ENCODE results near the gene MX2.

MX2 gene

GRCh38 chr21:41365377-41366107, 3.7 kb downstream of the MX2 start:
- DNase-seq (ENCODE audit: low read depth) = no peak

- DNase-seq (ENCODE audit: low read depth) = no peak
Measured at GRCh38 chr21:41366522-41367151, 4.8 kb downstream of the MX2 start.

GRCh38 chr21:41367301-41367944, 5.6 kb downstream of the MX2 start:
- no peak for DNase-seq (ENCODE audit: low read depth)

GRCh38 chr21:41367945-41368734, 6.3 kb downstream of the MX2 start:
- DNase-seq (ENCODE audit: low read depth) = no peak

GRCh38 chr21:41368735-41369104, 6.9 kb downstream of the MX2 start:
- DNase-seq (ENCODE audit: low read depth) = no peak

GRCh38 chr21:41369105-41369919, 7.5 kb downstream of the MX2 start:
- no peak for DNase-seq (ENCODE audit: low read depth)

GRCh38 chr21:41369920-41370839, 8.4 kb downstream of the MX2 start:
- DNase-seq (ENCODE audit: low read depth) = no peak

GRCh38 chr21:41370840-41371684, 9.2 kb downstream of the MX2 start:
- no peak for DNase-seq (ENCODE audit: low read depth)

- DNase-seq (ENCODE audit: low read depth) = no peak
Measured at GRCh38 chr21:41371685-41372030, 9.8 kb downstream of the MX2 start.

GRCh38 chr21:41373253-41373652, 11.4 kb downstream of the MX2 start:
- DNase-seq (ENCODE audit: low read depth) = no peak

- DNase-seq (ENCODE audit: low read depth) = no peak
Measured at GRCh38 chr21:41373763-41374162, 11.9 kb downstream of the MX2 start.

- DNase-seq (ENCODE audit: low read depth) = no peak
Measured at GRCh38 chr21:41374177-41374712, 12.4 kb downstream of the MX2 start.

- DNase-seq (ENCODE audit: low read depth) = no peak
Measured at GRCh38 chr21:41374867-41375533, 13.2 kb downstream of the MX2 start.

GRCh38 chr21:41375875-41376274, 14.0 kb downstream of the MX2 start:
- no peak for DNase-seq (ENCODE audit: low read depth)

GRCh38 chr21:41377715-41378114, 15.9 kb downstream of the MX2 start:
- no peak for DNase-seq (ENCODE audit: low read depth)

GRCh38 chr21:41378849-41379248, 17.0 kb downstream of the MX2 start:
- DNase-seq (ENCODE audit: low read depth) = no peak

GRCh38 chr21:41379901-41380300, 18.1 kb downstream of the MX2 start:
- no peak for DNase-seq (ENCODE audit: low read depth)

- no peak for DNase-seq (ENCODE audit: low read depth)
Measured at GRCh38 chr21:41381731-41382130, 19.9 kb downstream of the MX2 start.
